ENCODE results near the gene MAN1C1. TPM values are rescaled to one million over a fixed set of nuclear protein-coding genes. Genes with fewer than 3 reads are reported as not detected.

Gene MAN1C1
- total and polyA plus RNA-seq, 9 of the 15 experiments (the other 6 are each of a cell fraction or from before 2014, with no cell fraction given), result 0.04 to 0.44 (median 0.10) TPM; not detected in 3

DNA sequence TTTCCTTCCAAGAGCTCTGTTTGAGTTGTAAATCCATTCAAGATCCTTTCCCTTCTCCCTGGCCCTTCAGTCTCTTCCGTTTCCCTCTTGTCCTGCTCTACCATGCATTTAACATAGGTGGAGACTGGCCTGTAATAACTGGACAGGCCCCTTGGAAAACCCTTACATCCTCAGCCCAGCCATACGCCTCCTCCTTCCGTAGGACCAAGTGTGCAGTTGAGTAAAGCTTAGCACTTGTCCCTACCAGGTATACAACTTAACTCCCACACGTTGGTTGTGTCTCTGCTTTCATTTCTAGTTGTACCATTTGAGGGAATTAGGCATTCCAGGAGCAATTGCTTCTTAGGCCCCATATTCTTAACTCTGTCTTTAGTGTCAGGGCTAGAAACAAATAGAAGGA, 6.4 kb downstream of the MAN1C1 start:
- ChIA-PET POLR2A (interaction anchor here (0.6 to 1.6 kb wide), 4 partner anchors 16 to 193 kb away, joined by 3 to 4 read pairs (median 3); no protein-coding TSS in a partner anchor), CTCF (ENCODE audit: low intra/inter-chr PET ratio) (no interaction called here)
- H3K4me1 ChIP-seq (replicated peaks in 1 of 2; ENCODE audit: control insufficient read depth in 2 of 2, insufficient read depth in 2 of 2, low read length in 2 of 2), result peaks cover 0 to 2% of the 10 kb centered on the region in 2 experiments; a peak in 1 of 5 replicates
- intact Hi-C loops (cut with micrococcal nuclease), result no loop called here
- no peak overlapping the region for H3K4me3 ChIP-seq
- DNase-seq (ENCODE audit: extremely low read depth in 1 of 4, low spot score in 3 of 4) (peak in 1 of 4 experiments; percentile 4), FAIRE-seq (no peak), ATAC-seq (no peak)
- in situ Hi-C loops (cut with MboI), result no loop called here
- no peak overlapping the region for H2AFZ ChIP-seq (ENCODE audit: low read depth, low read length)
- H3K27ac ChIP-seq (ENCODE audit: extremely low read depth, low read depth, low read length), result no peak overlapping the region
- H3K4me2 ChIP-seq (ENCODE audit: insufficient read depth, low read length), result no peak overlapping the region
- no peak overlapping the region for H3K9ac ChIP-seq (ENCODE audit: insufficient read depth in 1 of 2, low read depth in 2 of 2, low read length in 2 of 2)
- H4K20me1 ChIP-seq (replicated peaks; ENCODE audit: control insufficient read depth, insufficient read depth, low read length), result peaks cover 18% of the 10 kb centered on the region
- H3K79me2 ChIP-seq (ENCODE audit: control insufficient read depth, insufficient read depth, low read length), result no peaks in the 10 kb centered on the region
- H3K27me3 ChIP-seq (ENCODE audit: control insufficient read depth in 2 of 2, insufficient read depth in 2 of 2, low read length in 2 of 2), result peaks cover 49 to 51% of the 10 kb centered on the region in 2 experiments
- no peaks in the 10 kb centered on the region for H3K9me3 ChIP-seq (replicated peaks; ENCODE audit: control insufficient read depth, insufficient read depth, low read depth, low read length)
- BruUV-seq (replicated peaks), result no TSS peak
- no peaks in the 10 kb centered on the region for H3K36me3 ChIP-seq (ENCODE audit: control insufficient read depth, insufficient read depth, low read length)
- 2% methylated on average over 4 of the region's 4 CpGs for WGBS (ENCODE audit: insufficient coverage, low coverage, missing lambda C conversion rate)
- peaks cover 5% of the 10 kb centered on the region for H3K9me1 ChIP-seq (ENCODE audit: control insufficient read depth, insufficient read depth, low read length)
- TF ChIP-seq, protein P1, sequence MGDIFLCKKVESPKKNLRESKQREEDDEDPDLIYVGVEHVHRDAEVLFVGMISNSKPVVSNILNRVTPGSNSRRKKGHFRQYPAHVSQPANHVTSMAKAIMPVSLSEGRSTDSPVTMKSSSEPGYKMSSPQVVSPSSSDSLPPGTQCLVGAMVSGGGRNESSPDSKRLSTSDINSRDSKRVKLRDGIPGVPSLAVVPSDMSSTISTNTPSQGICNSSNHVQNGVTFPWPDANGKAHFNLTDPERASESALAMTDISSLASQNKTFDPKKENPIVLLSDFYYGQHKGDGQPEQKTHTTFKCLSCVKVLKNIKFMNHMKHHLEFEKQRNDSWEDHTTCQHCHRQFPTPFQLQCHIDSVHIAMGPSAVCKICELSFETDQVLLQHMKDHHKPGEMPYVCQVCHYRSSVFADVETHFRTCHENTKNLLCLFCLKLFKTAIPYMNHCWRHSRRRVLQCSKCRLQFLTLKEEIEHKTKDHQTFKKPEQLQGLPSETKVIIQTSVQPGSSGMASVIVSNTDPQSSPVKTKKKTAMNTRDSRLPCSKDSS (IDR thresholded peaks at IDR 0.05; ENCODE audit: low read depth, partially characterized antibody), result no peak
- TF ChIP-seq FOSL1 (tag; conservative IDR thresholded peaks at IDR 0.05), result no peak
- TF ChIP-seq ZNF311 (CRISPR knock-in tag; IDR thresholded peaks at IDR 0.05), result no peak
- TF ChIP-seq, protein P2, sequence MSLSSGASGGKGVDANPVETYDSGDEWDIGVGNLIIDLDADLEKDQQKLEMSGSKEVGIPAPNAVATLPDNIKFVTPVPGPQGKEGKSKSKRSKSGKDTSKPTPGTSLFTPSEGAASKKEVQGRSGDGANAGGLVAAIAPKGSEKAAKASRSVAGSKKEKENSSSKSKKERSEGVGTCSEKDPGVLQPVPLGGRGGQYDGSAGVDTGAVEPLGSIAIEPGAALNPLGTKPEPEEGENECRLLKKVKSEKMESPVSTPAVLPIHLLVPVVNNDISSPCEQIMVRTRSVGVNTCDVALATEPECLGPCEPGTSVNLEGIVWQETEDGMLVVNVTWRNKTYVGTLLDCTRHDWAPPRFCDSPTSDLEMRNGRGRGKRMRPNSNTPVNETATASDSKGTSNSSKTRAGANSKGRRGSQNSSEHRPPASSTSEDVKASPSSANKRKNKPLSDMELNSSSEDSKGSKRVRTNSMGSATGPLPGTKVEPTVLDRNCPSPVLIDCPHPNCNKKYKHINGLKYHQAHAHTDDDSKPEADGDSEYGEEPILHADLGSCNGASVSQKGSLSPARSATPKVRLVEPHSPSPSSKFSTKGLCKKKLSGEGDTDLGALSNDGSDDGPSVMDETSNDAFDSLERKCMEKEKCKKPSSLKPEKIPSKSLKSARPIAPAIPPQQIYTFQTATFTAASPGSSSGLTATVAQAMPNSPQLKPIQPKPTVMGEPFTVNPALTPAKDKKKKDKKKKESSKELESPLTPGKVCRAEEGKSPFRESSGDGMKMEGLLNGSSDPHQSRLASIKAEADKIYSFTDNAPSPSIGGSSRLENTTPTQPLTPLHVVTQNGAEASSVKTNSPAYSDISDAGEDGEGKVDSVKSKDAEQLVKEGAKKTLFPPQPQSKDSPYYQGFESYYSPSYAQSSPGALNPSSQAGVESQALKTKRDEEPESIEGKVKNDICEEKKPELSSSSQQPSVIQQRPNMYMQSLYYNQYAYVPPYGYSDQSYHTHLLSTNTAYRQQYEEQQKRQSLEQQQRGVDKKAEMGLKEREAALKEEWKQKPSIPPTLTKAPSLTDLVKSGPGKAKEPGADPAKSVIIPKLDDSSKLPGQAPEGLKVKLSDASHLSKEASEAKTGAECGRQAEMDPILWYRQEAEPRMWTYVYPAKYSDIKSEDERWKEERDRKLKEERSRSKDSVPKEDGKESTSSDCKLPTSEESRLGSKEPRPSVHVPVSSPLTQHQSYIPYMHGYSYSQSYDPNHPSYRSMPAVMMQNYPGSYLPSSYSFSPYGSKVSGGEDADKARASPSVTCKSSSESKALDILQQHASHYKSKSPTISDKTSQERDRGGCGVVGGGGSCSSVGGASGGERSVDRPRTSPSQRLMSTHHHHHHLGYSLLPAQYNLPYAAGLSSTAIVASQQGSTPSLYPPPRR (CRISPR knock-in tag; IDR thresholded peaks at IDR 0.05; ENCODE audit: borderline replicate concordance), result no peak
- TF ChIP-seq, protein P3, sequence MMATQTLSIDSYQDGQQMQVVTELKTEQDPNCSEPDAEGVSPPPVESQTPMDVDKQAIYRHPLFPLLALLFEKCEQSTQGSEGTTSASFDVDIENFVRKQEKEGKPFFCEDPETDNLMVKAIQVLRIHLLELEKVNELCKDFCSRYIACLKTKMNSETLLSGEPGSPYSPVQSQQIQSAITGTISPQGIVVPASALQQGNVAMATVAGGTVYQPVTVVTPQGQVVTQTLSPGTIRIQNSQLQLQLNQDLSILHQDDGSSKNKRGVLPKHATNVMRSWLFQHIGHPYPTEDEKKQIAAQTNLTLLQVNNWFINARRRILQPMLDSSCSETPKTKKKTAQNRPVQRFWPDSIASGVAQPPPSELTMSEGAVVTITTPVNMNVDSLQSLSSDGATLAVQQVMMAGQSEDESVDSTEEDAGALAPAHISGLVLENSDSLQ (IDR thresholded peaks at IDR 0.05), result no peak
